ENCODE measurements around the gene CCDC188. TPM values are rescaled to one million over a fixed set of nuclear protein-coding genes. Genes with fewer than 3 reads are reported as not detected.

The CCDC188 gene
- total and polyA plus RNA-seq, 10 of the 15 experiments (the other 5 are each of a cell fraction or from before 2014, with no cell fraction given), result not detected

DNA sequence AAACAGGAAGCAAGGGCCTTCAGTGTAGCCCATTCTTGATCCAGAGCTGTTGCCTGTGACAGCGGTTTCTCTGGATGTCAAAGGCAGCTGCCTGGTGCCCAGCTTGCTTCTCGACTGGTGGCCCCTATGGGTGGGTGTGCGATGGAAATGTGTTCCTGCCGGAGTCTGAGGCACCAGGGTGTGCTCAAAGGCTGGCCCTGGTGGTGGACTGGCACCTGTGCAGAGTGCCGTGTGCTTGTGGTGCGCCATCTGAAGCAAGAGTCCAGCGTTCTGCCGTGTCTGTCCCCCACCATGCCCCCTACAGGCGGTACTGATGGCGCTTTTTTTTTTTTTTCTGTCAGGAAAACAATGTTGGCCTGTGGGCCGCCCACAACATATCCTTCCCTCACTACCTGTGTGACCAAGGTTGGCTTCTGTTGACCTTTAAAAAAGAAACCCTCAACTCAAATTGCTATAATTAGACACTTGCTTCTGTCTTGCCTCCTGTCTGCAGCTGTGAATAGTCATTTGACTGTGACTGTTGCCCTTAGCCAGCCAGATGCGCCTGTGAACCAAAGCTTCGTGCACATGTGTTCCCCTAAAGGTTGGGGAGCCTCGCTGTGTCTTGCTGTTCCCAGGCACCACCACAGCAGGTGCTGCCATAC, 39.7 kb downstream of the CCDC188 start (continued):
- TF ChIP-seq E2F8 (IDR thresholded peaks at IDR 0.05; ENCODE audit: low read depth, partially characterized antibody) (no peak), FOXK2 (IDR thresholded peaks at IDR 0.05) (no peak), ASH2L (IDR thresholded peaks at IDR 0.05; ENCODE audit: borderline replicate concordance, low read depth) (no peak), NFXL1 (IDR thresholded peaks at IDR 0.05; ENCODE audit: borderline replicate concordance) (no peak)
- TF ChIP-seq, protein P1, sequence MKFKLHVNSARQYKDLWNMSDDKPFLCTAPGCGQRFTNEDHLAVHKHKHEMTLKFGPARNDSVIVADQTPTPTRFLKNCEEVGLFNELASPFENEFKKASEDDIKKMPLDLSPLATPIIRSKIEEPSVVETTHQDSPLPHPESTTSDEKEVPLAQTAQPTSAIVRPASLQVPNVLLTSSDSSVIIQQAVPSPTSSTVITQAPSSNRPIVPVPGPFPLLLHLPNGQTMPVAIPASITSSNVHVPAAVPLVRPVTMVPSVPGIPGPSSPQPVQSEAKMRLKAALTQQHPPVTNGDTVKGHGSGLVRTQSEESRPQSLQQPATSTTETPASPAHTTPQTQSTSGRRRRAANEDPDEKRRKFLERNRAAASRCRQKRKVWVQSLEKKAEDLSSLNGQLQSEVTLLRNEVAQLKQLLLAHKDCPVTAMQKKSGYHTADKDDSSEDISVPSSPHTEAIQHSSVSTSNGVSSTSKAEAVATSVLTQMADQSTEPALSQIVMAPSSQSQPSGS (IDR thresholded peaks at IDR 0.05; ENCODE audit: low read length), result no peak
- TF ChIP-seq, protein P2, sequence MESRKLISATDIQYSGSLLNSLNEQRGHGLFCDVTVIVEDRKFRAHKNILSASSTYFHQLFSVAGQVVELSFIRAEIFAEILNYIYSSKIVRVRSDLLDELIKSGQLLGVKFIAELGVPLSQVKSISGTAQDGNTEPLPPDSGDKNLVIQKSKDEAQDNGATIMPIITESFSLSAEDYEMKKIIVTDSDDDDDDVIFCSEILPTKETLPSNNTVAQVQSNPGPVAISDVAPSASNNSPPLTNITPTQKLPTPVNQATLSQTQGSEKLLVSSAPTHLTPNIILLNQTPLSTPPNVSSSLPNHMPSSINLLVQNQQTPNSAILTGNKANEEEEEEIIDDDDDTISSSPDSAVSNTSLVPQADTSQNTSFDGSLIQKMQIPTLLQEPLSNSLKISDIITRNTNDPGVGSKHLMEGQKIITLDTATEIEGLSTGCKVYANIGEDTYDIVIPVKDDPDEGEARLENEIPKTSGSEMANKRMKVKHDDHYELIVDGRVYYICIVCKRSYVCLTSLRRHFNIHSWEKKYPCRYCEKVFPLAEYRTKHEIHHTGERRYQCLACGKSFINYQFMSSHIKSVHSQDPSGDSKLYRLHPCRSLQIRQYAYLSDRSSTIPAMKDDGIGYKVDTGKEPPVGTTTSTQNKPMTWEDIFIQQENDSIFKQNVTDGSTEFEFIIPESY (IDR thresholded peaks at IDR 0.05), result peak; percentile 89; the same call in 1 of the 2 replicates
- TF ChIP-seq, protein P3, sequence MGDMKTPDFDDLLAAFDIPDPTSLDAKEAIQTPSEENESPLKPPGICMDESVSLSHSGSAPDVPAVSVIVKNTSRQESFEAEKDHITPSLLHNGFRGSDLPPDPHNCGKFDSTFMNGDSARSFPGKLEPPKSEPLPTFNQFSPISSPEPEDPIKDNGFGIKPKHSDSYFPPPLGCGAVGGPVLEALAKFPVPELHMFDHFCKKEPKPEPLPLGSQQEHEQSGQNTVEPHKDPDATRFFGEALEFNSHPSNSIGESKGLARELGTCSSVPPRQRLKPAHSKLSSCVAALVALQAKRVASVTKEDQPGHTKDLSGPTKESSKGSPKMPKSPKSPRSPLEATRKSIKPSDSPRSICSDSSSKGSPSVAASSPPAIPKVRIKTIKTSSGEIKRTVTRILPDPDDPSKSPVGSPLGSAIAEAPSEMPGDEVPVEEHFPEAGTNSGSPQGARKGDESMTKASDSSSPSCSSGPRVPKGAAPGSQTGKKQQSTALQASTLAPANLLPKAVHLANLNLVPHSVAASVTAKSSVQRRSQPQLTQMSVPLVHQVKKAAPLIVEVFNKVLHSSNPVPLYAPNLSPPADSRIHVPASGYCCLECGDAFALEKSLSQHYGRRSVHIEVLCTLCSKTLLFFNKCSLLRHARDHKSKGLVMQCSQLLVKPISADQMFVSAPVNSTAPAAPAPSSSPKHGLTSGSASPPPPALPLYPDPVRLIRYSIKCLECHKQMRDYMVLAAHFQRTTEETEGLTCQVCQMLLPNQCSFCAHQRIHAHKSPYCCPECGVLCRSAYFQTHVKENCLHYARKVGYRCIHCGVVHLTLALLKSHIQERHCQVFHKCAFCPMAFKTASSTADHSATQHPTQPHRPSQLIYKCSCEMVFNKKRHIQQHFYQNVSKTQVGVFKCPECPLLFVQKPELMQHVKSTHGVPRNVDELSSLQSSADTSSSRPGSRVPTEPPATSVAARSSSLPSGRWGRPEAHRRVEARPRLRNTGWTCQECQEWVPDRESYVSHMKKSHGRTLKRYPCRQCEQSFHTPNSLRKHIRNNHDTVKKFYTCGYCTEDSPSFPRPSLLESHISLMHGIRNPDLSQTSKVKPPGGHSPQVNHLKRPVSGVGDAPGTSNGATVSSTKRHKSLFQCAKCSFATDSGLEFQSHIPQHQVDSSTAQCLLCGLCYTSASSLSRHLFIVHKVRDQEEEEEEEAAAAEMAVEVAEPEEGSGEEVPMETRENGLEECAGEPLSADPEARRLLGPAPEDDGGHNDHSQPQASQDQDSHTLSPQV (IDR thresholded peaks at IDR 0.05), result no peak

Measured in GM12878 (cell line).